ENCODE results near the gene TOLLIP. TPM values are rescaled to one million over a fixed set of nuclear protein-coding genes. Genes with fewer than 3 reads are reported as not detected.

The TOLLIP gene
- total and polyA plus RNA-seq, 9 of the 15 experiments (the other 6 are each of a cell fraction or from before 2014, with no cell fraction given) = 0.23 to 22.8 (median 7.1) TPM

- H3K4me2 ChIP-seq (ENCODE audit: insufficient read depth, low read length) = no peak overlapping the region
- FAIRE-seq = no peak
- H4K20me1 ChIP-seq (replicated peaks; ENCODE audit: control insufficient read depth, insufficient read depth, low read length) = no peaks in the 10 kb centered on the region
- H2AFZ ChIP-seq (ENCODE audit: low read depth, low read length) = no peak overlapping the region
- ChIA-PET POLR2A (no interaction called here), CTCF (ENCODE audit: low intra/inter-chr PET ratio) (no interaction called here)
- DNase-seq (ENCODE audit: extremely low read depth in 1 of 4, low spot score in 3 of 4) = no peak
- intact Hi-C loops (cut with micrococcal nuclease) (no loop called here), in situ Hi-C loops (cut with MboI) (no loop called here)
- H3K4me1 ChIP-seq (replicated peaks in 1 of 2; ENCODE audit: control insufficient read depth in 2 of 2, insufficient read depth in 2 of 2, low read length in 2 of 2) = peaks cover 1 to 22% of the 10 kb centered on the region in 2 experiments; a peak in 4 of 5 replicates
- no peaks in the 10 kb centered on the region for H3K9me3 ChIP-seq (replicated peaks; ENCODE audit: control insufficient read depth, insufficient read depth, low read depth, low read length)
- H3K4me3 ChIP-seq = no peak overlapping the region
- no peak for ATAC-seq
- TF ChIP-seq HMG20B (CRISPR knock-in tag; IDR thresholded peaks at IDR 0.05) (no peak), SMARCA5 (IDR thresholded peaks at IDR 0.05) (no peak), PRDM10 (IDR thresholded peaks at IDR 0.05; ENCODE audit: partially characterized antibody) (no peak), ZNF764 (CRISPR knock-in tag; IDR thresholded peaks at IDR 0.05; ENCODE audit: low read depth) (no peak), RBM34 (IDR thresholded peaks at IDR 0.05; ENCODE audit: borderline replicate concordance, insufficient read depth, low read length) (no peak), CHD2 (IDR thresholded peaks at IDR 0.05; ENCODE audit: low read depth, low read length) (no peak), ZBTB8A (IDR thresholded peaks at IDR 0.05; ENCODE audit: partially characterized antibody) (no peak), SRSF1 (IDR thresholded peaks at IDR 0.05; ENCODE audit: low read depth, low read length) (no peak), NFE2L1 (tag; IDR thresholded peaks at IDR 0.05; ENCODE audit: borderline replicate concordance, low read depth) (no peak), SIX5 (IDR thresholded peaks at IDR 0.05; ENCODE audit: borderline replicate concordance in 1 of 2, insufficient read depth in 1 of 2, low read depth in 1 of 2, low read length in 2 of 2) (no peak), ZNF780A (CRISPR knock-in tag; IDR thresholded peaks at IDR 0.05) (no peak), RFX7 (CRISPR knock-in tag; IDR thresholded peaks at IDR 0.05) (no peak), KDM5B (IDR thresholded peaks at IDR 0.05; ENCODE audit: insufficient replicate concordance, low read depth, low read length) (no peak), ZNF766 (CRISPR knock-in tag; conservative IDR thresholded peaks at IDR 0.05) (no peak), SMAD1 (IDR thresholded peaks at IDR 0.05; ENCODE audit: low read depth, low read length, partially characterized antibody) (no peak)
- TF ChIP-seq, protein P1, sequence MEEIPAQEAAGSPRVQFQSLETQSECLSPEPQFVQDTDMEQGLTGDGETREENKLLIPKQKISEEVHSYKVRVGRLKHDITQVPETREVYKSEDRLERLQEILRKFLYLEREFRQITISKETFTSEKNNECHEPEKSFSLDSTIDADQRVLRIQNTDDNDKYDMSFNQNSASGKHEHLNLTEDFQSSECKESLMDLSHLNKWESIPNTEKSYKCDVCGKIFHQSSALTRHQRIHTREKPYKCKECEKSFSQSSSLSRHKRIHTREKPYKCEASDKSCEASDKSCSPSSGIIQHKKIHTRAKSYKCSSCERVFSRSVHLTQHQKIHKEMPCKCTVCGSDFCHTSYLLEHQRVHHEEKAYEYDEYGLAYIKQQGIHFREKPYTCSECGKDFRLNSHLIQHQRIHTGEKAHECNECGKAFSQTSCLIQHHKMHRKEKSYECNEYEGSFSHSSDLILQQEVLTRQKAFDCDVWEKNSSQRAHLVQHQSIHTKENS (CRISPR knock-in tag; IDR thresholded peaks at IDR 0.05) = no peak
- no peak overlapping the region; a peak in 1 of 4 replicates for H3K9ac ChIP-seq (ENCODE audit: insufficient read depth in 1 of 2, low read depth in 2 of 2, low read length in 2 of 2)
- no peaks in the 10 kb centered on the region for H3K79me2 ChIP-seq (ENCODE audit: control insufficient read depth, insufficient read depth, low read length)
- peaks cover 18% of the 10 kb centered on the region; the same call in 2 of the 3 replicates for H3K36me3 ChIP-seq (ENCODE audit: control insufficient read depth, insufficient read depth, low read length)
- BruUV-seq (replicated peaks) = no TSS peak
- peaks cover 8% of the 10 kb centered on the region for H3K9me1 ChIP-seq (ENCODE audit: control insufficient read depth, insufficient read depth, low read length)
- H3K27me3 ChIP-seq (ENCODE audit: control insufficient read depth in 2 of 2, insufficient read depth in 2 of 2, low read length in 2 of 2) = no peaks in the 10 kb centered on the region
- H3K27ac ChIP-seq (ENCODE audit: extremely low read depth, low read depth, low read length) = no peak overlapping the region
- 89% methylated on average over 23 of the region's 32 CpGs for WGBS (ENCODE audit: insufficient coverage, low coverage, missing lambda C conversion rate)
Measured at GRCh38 chr11:1276041-1276790, 33.2 kb downstream of the TOLLIP start.

All from K562 (cell line).